Activated T-helper 9 cell treated with anti-CD3 and anti-CD28 coated beads, Interleukin-2, amount 50 U/mL, for 16 hours (primary cell): ENCODE measurements around the gene ENDOG.
A peak's percentile ranks its signal among the peaks of the same experiment; 100 is the strongest.
"Not testable (repeated sequence)": the region's sequence is repeated elsewhere in the genome, so short reads cannot be mapped to it uniquely, and the experiment has no call there.

Source experiments
- DNase-seq: peaks from one replicate; pipeline ENCODE4 v3.0.0-alpha.2; 2020; ENCODE audit warnings: low read depth

Gene ENDOG

GRCh38 chr9:128828719-128829452 is 10.6 kb downstream of the ENDOG start:
- no peak for DNase-seq

- DNase-seq, result peak; percentile 90
These were observed 11.4 kb downstream of the ENDOG start, which contains the start of gene SPOUT1 for GRCh38 chr9:128829477-128830251. SPOUT1 (minus strand) TSS chr9:128829794; CDS start chr9:128829780, 14 bp downstream.

GRCh38 chr9:128833696-128834095 is 15.4 kb downstream of the ENDOG start:
- no peak for DNase-seq

GRCh38 chr9:128835246-128836210 is 17.2 kb downstream of the ENDOG start:
- no peak for DNase-seq

- DNase-seq, result no peak
These were observed 18.3 kb downstream of the ENDOG start for GRCh38 chr9:128836509-128837145.

GRCh38 chr9:128838338-128838737 is 20.0 kb downstream of the ENDOG start:
- DNase-seq, result no peak

GRCh38 chr9:128840524-128840923 is 22.2 kb downstream of the ENDOG start:
- DNase-seq, result no peak

GRCh38 chr9:128841694-128842492 is 23.6 kb downstream of the ENDOG start:
- DNase-seq, result no peak

- DNase-seq, result not testable (repeated sequence)
These were observed 24.9 kb downstream of the ENDOG start for GRCh38 chr9:128843171-128843570.

- no peak for DNase-seq
These were observed 27.1 kb downstream of the ENDOG start for GRCh38 chr9:128845186-128845931.

- DNase-seq, result no peak
These were observed 28.4 kb downstream of the ENDOG start for GRCh38 chr9:128846680-128847030.

- no peak for DNase-seq
These were observed 29.5 kb downstream of the ENDOG start for GRCh38 chr9:128847803-128848202.

- DNase-seq, result not testable (repeated sequence)
These were observed 32.7 kb downstream of the ENDOG start for GRCh38 chr9:128851024-128851423.

GRCh38 chr9:128851779-128852600 is 33.7 kb downstream of the ENDOG start:
- not testable (repeated sequence) for DNase-seq

- not testable (repeated sequence) for DNase-seq
These were observed 34.3 kb downstream of the ENDOG start for GRCh38 chr9:128852646-128853045.

GRCh38 chr9:128854454-128854853 is 36.2 kb downstream of the ENDOG start:
- not testable (repeated sequence) for DNase-seq

- DNase-seq, result not testable (repeated sequence)
These were observed 40.2 kb downstream of the ENDOG start for GRCh38 chr9:128858476-128858875.

- no peak for DNase-seq
These were observed 42.6 kb downstream of the ENDOG start for GRCh38 chr9:128860937-128861336.

GRCh38 chr9:128861501-128861900 is 43.2 kb downstream of the ENDOG start:
- DNase-seq, result no peak
